Measurements from ENCODE around the gene MBNL2.
"Not testable (repeated sequence)": the region's sequence is repeated elsewhere in the genome, so short reads cannot be mapped to it uniquely, and the experiment has no call there.

Gene MBNL2

DNA sequence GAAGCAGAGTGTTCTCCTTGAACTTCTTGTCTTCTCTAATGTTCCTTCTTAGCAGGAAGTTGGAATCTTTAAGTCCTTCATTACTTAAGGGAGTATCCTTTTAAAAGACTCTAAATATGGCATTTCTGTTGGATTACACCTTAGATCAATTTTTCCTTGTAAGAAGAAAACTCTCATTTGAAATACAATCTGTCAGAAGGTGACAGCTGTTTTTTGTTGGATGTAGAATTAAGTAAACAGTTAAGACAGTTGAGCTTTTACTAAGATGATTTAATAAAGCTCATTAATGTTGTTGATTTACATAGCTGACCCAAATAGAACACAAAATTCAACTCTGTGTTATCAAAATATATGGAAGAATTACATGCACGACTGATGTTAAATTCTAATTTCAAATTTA, 16.7 kb upstream of the MBNL2 start:
- no peak for DNase-seq
- in situ Hi-C loops (cut with MboI; ENCODE audit: low pct_unique_long_range_greater_than_20kb, low sequenced_read_pairs): loop anchor here (25.0 kb wide), 1 partner anchor 107 kb away; no protein-coding TSS in a partner anchor

DNA sequence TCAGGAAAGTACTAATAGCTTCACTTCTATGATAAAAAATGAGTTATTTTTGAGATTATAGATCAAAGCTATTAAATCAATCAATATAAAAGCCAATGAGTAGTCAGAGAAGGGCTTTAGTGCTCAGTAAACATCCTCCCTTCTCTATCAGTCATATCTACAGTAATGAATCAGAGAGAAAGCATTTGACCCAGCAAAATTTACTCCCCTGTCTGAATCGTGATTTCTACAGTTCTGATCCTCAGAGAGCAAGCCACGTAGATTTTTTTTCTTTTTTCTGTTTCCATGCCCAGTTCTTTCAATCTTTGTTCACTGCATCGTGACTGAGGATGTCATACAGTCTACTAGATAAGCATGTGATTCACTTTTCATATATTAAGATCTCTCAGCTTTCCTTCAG, 16.2 kb upstream of the MBNL2 start:
- in situ Hi-C loops (cut with MboI; ENCODE audit: low pct_unique_long_range_greater_than_20kb, low sequenced_read_pairs): loop anchor here (25.0 kb wide), 1 partner anchor 106 kb away; no protein-coding TSS in a partner anchor
- no peak for DNase-seq

DNA sequence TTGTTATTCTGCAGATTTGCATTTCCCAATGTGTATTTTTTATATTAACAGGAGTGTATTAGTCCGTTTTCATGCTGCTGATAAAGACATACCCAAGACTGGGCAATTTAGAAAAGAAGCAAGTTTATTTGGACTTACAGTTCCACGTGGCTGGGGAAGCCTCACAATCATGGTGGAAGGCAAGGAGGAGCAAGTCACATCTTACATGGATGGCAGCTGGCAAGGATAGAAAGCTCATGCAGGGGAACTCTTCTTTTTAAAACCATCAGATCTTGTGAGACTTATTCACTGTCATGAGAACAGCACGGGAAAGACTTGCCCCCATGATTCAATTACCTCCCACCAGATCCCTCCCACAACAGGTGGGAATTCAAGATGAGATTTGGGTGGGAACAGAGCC, 14.9 kb upstream of the MBNL2 start:
- DNase-seq: not testable (repeated sequence)
- in situ Hi-C loops (cut with MboI; ENCODE audit: low pct_unique_long_range_greater_than_20kb, low sequenced_read_pairs): loop anchor here (25.0 kb wide), 1 partner anchor 105 kb away; no protein-coding TSS in a partner anchor

DNA sequence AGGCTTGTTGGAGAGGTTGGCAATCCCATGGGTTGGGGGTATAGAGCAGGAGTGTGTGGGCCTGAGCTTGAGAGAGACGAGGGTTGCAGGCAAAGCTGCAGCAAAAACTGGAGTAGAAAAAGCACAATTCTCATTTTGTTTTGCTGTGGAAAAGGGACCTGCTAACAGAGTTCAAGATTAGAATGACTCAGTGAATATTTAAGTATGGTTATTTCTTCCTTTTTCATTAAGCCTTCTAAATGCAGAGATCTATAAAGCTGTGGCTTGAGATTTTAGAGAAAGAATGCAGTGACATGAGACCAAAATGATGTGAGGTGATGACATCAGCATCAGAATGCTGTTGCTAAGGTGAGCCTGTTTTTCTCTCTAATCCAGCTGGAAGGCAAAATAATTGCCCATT, 10.8 kb upstream of the MBNL2 start:
- no peak for DNase-seq
- in situ Hi-C loops (cut with MboI; ENCODE audit: low pct_unique_long_range_greater_than_20kb, low sequenced_read_pairs): loop anchor here (25.0 kb wide), 1 partner anchor 101 kb away; no protein-coding TSS in a partner anchor

DNA sequence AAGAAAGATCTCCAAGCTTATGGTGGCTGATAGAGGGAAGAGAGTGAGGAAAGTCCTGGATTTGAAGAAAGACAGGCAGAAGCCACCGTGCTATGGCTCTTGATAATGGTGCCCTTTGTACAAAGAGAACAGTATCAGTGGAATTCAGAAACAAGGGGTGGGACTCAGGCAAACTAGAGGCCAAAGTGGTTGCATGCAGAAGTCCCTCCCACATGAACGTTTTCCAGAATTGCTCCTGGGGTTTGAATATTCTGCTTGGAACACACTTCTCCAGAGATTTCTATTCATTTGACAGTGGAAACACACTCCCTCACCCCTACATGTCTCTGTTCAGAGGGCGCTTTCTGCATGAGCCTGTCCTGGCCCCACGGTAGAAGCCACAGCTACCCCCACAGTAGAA, 10.1 kb upstream of the MBNL2 start:
- DNase-seq: no peak
- in situ Hi-C loops (cut with MboI; ENCODE audit: low pct_unique_long_range_greater_than_20kb, low sequenced_read_pairs): loop anchor here (25.0 kb wide), 1 partner anchor 100 kb away; no protein-coding TSS in a partner anchor

DNA sequence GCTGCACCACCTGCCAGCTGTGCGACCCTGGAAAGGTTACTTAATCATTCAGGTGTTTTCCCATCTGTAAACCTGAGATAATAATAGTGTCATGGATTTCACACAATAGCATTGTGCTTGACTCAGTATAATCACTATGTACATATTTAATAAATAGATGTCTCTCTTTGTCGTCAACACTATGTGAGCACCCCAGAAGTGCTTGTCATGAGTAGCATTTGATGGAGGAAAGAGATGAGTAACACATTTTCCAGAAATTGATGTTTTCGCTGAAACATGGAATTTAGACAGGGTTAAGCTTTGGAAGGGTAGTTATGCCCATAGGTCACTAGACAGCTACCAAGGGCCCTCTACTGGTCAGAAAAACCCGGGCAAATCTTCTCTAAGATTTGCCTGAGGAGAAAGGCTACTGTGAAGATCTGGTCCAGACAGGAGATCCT, 9.5 kb upstream of the MBNL2 start:
- DNase-seq: no peak
- in situ Hi-C loops (cut with MboI; ENCODE audit: low pct_unique_long_range_greater_than_20kb, low sequenced_read_pairs): loop anchor here (25.0 kb wide), 1 partner anchor 100 kb away; no protein-coding TSS in a partner anchor

DNA sequence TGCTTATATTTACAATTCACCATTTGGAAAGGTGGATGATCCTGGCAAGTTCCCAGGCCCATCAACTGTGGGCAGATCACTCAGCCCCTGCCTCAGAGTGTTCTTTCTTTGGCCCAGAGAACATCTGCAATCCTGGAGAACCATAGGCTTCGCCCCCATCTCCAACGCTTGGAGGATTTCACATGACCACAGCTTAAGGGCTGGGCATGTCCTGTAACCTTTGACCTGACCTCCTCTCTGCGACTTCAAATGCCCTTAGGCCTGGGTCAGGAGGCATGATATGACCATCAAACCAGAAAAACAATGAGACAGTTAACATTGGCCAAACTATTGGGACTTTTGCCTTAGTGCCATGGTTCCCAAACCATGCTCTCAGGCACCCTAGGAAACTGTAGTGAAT, 7.2 kb upstream of the MBNL2 start:
- no peak for DNase-seq
- in situ Hi-C loops (cut with MboI; ENCODE audit: low pct_unique_long_range_greater_than_20kb, low sequenced_read_pairs): loop anchor here (25.0 kb wide), 1 partner anchor 97 kb away; no protein-coding TSS in a partner anchor

DNA sequence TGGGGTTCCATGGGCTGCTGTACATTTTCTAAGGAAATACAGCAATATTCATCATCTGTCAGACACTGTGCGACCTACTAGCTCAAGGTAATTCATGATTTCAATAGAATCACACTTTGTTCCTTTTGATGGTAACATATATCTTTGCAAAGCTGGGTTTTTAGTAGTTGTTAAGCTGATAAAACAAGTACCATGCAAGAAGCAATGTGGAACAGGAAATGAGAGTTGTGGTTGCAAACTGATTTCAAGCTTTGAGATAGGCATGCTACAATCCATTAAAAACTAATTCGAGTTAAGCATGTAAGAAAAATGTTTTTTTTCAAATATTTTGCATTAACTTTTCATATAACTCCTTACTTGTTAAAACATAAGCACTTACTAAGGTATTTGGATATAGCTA, 6.8 kb upstream of the MBNL2 start:
- DNase-seq: no peak
- in situ Hi-C loops (cut with MboI; ENCODE audit: low pct_unique_long_range_greater_than_20kb, low sequenced_read_pairs): loop anchor here (25.0 kb wide), 1 partner anchor 97 kb away; no protein-coding TSS in a partner anchor

DNA sequence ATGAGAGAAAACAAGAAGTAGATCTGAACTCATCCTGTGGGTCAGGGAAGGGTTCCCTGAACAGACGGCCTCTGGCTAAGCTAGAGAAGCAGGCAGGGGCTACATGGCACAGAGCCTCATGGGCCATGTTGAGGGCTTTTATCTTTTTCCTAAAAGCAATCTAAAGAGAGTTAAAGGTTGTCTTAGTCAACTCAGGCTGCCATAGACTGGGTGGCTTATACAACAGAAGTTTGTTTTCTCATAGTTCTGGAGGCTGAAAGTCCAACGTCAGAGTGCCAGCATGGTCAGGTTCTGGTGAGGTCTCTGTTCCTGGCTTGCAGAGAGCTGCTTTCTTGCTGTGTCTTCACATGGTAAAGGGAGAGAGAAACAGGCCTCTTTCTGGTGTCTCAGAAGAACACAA, 2.9 kb upstream of the MBNL2 start:
- no peak for DNase-seq
- in situ Hi-C loops (cut with MboI; ENCODE audit: low pct_unique_long_range_greater_than_20kb, low sequenced_read_pairs): loop anchor here (25.0 kb wide), 1 partner anchor 93 kb away; no protein-coding TSS in a partner anchor

DNA sequence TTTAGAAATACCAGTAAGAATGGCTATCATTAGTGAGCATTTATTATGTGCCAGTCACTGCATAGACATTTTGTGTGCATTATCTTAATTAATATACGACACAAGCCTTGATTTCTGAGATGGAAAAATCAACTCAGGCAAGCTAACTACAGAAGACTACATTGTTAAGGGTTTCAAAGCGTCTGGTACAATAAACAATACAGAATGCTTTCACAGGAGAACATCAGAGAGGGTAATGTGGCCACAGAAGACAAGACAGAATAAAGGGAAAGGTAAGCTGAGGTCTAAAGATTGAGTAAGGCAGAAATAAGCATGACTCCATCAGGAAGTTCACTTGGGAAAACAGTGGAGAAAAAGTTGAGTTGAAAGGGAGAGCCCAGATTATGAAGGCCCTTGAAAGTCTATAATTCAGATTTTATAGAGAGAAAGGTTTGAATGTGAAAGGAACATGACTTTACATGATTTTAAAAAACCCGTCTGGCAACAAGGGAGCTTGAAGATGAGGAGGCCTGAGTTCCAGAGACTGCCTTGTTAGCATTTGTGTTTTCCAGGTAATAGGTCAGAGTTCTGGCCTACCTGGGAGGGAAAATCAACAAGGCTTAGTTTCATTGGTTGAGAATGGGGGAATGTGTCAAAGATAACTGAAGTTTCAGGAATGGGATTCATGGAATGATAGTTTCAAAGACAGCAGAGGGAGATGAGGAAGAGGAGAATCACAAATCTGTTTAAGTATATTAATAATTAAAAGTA, 1.8 kb upstream of the MBNL2 start:
- in situ Hi-C loops (cut with MboI; ENCODE audit: low pct_unique_long_range_greater_than_20kb, low sequenced_read_pairs): loop anchor here (25.0 kb wide), 1 partner anchor 92 kb away; no protein-coding TSS in a partner anchor
- DNase-seq: no peak

DNA sequence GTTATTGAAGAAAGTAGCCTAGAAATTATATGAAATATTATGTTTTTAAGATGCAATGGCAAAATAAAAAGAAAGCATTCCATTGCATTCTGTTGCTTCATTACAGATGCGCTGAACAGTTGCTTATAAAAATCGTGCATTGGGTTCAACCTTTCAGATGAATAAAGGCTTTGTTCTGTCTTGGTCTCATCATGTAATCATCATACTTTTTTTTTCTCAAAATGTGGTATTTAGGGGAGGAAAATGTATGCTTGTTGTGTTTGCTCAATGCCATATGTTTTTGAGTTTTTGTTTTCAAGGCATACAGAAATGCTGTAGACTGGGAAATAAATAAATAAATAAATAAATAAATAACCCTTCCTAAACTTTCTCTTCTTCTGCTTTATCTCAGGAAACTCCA, 1.1 kb upstream of the MBNL2 start:
- in situ Hi-C loops (cut with MboI; ENCODE audit: low pct_unique_long_range_greater_than_20kb, low sequenced_read_pairs): loop anchor here (25.0 kb wide), 1 partner anchor 91 kb away; no protein-coding TSS in a partner anchor
- no peak for DNase-seq

DNA sequence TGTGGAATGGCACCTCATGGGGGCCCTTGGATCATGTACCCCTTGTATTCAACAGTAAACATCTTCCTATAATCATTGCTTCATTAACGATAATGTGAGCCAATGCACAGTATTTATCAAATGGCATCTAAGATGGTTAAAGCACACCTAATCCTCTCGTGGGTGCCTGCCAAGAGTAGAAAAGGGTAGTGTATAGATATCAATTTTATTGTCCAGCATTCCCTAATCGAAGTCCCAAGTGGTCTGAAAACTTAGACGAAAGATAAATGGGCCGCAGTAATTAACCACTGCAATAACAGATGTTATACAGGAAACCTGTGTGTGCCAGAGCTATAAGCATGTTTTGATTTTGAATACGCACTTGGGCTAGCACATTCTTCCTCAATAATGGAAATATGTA, 667 bp upstream of the MBNL2 start:
- in situ Hi-C loops (cut with MboI; ENCODE audit: low pct_unique_long_range_greater_than_20kb, low sequenced_read_pairs): loop anchor here (25.0 kb wide), 1 partner anchor 91 kb away; no protein-coding TSS in a partner anchor
- DNase-seq: no peak

DNA sequence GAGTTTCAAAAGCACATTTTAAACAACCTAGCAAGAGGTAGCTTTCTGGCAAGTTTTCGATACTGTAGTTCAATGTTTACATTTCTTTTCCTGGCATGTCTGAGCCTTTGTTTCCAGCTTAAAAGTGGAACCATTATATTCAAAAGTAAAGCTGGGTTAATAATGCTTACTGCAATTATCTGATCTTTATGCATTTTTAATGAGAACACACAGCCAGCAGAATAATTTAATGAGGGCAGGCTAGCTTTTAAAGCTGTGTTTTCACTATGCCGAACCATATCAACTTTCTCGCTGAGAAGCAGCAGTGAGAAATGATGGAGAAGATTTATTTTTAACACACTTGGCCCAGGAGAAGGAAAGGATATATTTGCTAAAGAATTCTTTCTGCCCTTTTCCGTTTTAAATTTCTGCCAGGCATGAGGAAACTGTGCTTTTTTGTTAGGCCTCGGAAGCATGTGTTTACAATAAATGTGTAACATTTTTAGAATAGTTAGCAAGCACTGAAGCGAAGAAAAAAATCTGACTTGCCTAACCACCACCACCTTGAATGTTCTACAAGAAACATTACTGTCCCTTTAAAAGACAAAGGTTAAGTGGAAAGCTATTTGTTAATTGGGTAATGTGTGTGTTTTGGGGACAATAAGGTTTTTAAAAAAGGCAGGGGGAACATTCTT, 1.0 kb downstream of the MBNL2 start:
- DNase-seq: no peak

DNA sequence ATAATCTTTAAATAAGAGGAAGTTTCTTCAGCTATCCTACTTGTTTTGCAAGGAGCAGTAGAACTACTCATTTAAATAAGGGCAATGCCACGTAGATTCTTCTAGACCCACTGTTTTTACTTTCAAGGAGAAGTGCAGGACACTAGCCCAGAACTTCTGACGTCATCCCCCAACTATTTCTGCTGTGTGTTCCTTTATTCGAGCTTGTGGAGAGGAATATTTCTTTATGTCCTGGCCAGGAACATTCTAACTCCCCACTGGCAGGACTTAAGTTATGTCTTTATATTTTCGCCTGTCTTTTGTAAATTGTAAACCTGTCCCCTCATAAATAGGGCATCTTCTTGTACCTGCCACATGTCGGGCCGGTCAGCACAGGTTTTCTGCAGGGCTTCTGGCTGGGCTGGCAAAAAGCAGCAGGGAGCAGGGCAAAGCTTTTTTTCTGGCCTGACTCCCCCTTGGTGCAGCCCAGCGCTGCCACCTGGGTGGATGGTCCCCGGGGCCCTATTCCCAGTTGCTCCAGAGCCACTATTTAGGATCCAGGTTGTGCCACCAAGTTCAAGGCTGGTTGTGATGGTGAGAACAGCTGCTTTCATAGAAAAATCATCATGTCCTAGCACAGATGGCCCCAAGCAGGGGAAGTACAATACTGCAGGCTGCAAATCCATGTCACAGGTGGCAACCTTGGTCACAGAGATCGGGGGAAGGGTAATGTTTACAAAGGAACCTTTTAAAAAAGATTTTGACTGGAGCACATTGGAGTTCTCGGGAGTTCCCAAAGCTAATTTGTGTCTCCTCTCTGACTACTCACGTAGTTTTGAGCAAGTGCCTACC, 1.8 kb downstream of the MBNL2 start:
- DNase-seq: peak; percentile 64
- in situ Hi-C loops (cut with MboI; ENCODE audit: low pct_unique_long_range_greater_than_20kb, low sequenced_read_pairs): loop anchor here (25.0 kb wide), 1 partner anchor 88 kb away; no protein-coding TSS in a partner anchor

More for the DNA sequence above, 1.0 kb downstream of the MBNL2 start:
- in situ Hi-C loops (cut with MboI; ENCODE audit: low pct_unique_long_range_greater_than_20kb, low sequenced_read_pairs): loop anchor here (25.0 kb wide), 1 partner anchor 89 kb away; no protein-coding TSS in a partner anchor

DNA sequence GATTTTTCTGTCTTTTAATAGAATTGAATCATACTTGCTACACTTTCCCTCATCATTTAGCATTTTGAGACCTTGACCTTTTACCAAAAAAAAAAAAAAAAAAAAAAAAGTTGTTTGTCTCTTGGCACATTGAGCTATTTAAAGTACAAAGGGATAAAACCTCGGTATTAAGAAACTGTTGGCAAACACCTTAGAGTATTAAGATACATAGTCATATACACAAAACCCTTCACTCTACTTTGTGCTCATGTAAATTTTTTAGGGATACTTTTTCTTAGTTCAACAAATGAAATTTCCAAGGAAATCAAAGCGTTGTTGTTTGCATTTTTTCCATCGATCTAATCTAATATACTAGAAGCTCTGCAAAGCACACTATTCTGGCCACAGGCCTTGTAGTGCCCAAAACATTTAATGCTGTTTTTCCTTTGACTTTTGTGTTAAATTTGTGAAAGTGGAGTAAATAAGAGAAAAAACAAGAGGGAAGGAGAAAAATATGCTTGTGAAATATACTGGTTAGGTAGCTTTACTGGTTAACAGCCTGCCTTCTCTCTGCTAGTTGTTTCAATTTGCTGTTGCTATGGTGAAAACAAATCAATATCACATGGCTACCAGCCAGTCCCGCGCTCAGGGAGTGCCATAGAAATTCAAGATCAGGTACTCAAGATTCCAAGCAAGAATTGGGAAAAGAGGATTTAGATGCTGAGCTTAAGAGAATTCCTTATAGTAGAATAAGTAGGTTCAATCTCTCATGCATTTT, 2.6 kb downstream of the MBNL2 start:
- in situ Hi-C loops (cut with MboI; ENCODE audit: low pct_unique_long_range_greater_than_20kb, low sequenced_read_pairs): loop anchor here (25.0 kb wide), 1 partner anchor 88 kb away; no protein-coding TSS in a partner anchor
- no peak for DNase-seq

DNA sequence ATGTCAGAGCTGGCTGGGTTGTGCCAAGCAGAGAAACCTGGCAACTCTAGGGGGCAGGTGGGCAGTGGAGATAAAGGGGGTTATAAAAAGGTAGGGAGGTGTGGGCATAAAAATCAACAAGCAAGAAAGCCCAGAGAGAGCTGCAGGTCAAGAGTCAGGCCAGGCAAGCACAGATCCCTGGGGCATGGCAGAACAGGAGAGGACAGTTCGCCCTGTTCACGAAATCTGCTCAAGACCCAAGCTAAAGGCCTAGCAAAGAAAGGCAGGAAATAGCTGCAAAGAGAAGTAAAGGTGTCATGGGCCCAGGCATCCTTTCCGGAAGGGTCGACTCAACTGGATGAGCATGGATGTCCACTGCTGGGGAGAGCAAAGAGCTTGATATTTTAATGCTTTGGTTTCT, 3.4 kb downstream of the MBNL2 start:
- in situ Hi-C loops (cut with MboI; ENCODE audit: low pct_unique_long_range_greater_than_20kb, low sequenced_read_pairs): no loop called here
- no peak for DNase-seq

DNA sequence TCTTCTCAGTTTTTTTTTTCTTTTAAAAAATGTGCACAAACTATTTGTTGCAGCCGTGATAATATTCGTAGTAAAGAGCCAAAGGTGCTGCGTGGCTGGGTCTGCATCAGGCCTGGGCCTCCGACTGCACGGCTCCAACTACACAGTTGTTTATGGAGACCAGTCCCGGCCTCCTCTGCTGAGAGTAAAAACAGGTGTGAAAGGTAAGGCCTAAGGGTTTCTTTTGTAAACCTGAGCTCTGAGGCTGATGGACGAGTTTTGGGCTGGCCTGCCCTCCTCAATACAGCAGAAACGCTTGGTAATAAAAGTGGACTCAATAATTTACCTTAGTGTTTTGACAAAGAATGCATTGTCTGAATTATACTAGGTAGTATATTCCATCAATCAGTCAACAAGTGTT, 3.9 kb downstream of the MBNL2 start:
- in situ Hi-C loops (cut with MboI; ENCODE audit: low pct_unique_long_range_greater_than_20kb, low sequenced_read_pairs): no loop called here
- DNase-seq: no peak

Data from KBM-7 (cell line).